ENCODE data around the gene CACNA1B. TPM values are rescaled to one million over a fixed set of nuclear protein-coding genes. Genes with fewer than 3 reads are reported as not detected.
"Not testable (repeated sequence)": the region's sequence is repeated elsewhere in the genome, so short reads cannot be mapped to it uniquely, and the experiment has no call there.

Gene CACNA1B
- total RNA-seq, 1 experiment from 2014 or later, result not detected

- H3K9me3 ChIP-seq, result no peaks in the 10 kb centered on the region
These were observed 226.9 kb downstream of the CACNA1B start for GRCh38 chr9:138104251-138105122.

GRCh38 chr9:138105123-138105415 is 227.5 kb downstream of the CACNA1B start:
- Histone ChIP-seq H3K36me3 (no peaks in the 10 kb centered on the region), H3K9me3 (no peaks in the 10 kb centered on the region)

More at GRCh38 chr9:138104251-138105122, 226.9 kb downstream of the CACNA1B start:
- no peaks in the 10 kb centered on the region for H3K36me3 ChIP-seq
- no peak for DNase-seq
- H3K27me3 ChIP-seq, result no peaks in the 10 kb centered on the region
- no peak overlapping the region for H3K4me3 ChIP-seq

GRCh38 chr9:138105561-138106505 is 228.3 kb downstream of the CACNA1B start:
- no peak for DNase-seq
- H3K27me3 ChIP-seq, result no peaks in the 10 kb centered on the region
- no peaks in the 10 kb centered on the region for H3K36me3 ChIP-seq
- no peak overlapping the region for H3K4me3 ChIP-seq
- no peaks in the 10 kb centered on the region for H3K9me3 ChIP-seq

More at GRCh38 chr9:138105123-138105415, 227.5 kb downstream of the CACNA1B start:
- DNase-seq, result no peak
- no peaks in the 10 kb centered on the region for H3K27me3 ChIP-seq
- no peak overlapping the region for H3K4me3 ChIP-seq

GRCh38 chr9:138107039-138107438 is 229.5 kb downstream of the CACNA1B start:
- not testable (repeated sequence) for H3K4me3 ChIP-seq, DNase-seq, H3K36me3 ChIP-seq, H3K27me3 ChIP-seq, H3K9me3 ChIP-seq

GRCh38 chr9:138111607-138112006 is 234.0 kb downstream of the CACNA1B start:
- no peaks in the 10 kb centered on the region for H3K9me3 ChIP-seq
- H3K36me3 ChIP-seq, result no peaks in the 10 kb centered on the region

GRCh38 chr9:138112090-138112748 is 234.6 kb downstream of the CACNA1B start:
- no peak for DNase-seq
- Histone ChIP-seq H3K27me3 (no peaks in the 10 kb centered on the region), H3K36me3 (no peaks in the 10 kb centered on the region), H3K4me3 (no peak overlapping the region), H3K9me3 (no peaks in the 10 kb centered on the region)

More at GRCh38 chr9:138111607-138112006, 234.0 kb downstream of the CACNA1B start:
- no peaks in the 10 kb centered on the region for H3K27me3 ChIP-seq
- DNase-seq, result no peak
- no peak overlapping the region for H3K4me3 ChIP-seq

GRCh38 chr9:138112791-138113600 is 235.4 kb downstream of the CACNA1B start:
- no peak for DNase-seq
- Histone ChIP-seq H3K9me3 (no peaks in the 10 kb centered on the region), H3K36me3 (no peaks in the 10 kb centered on the region), H3K4me3 (no peak overlapping the region), H3K27me3 (no peaks in the 10 kb centered on the region)

- not testable (repeated sequence) for H3K36me3 ChIP-seq, H3K9me3 ChIP-seq, DNase-seq, H3K4me3 ChIP-seq, H3K27me3 ChIP-seq
These were observed 236.2 kb downstream of the CACNA1B start for GRCh38 chr9:138113701-138114325.

- Histone ChIP-seq H3K27me3 (no peaks in the 10 kb centered on the region), H3K36me3 (no peaks in the 10 kb centered on the region), H3K9me3 (no peaks in the 10 kb centered on the region), H3K4me3 (no peak overlapping the region)
- no peak for DNase-seq
These were observed 237.1 kb downstream of the CACNA1B start for GRCh38 chr9:138114501-138115245.

GRCh38 chr9:138115506-138115905 is 237.9 kb downstream of the CACNA1B start:
- Histone ChIP-seq H3K4me3 (no peak overlapping the region), H3K27me3 (no peaks in the 10 kb centered on the region), H3K36me3 (no peaks in the 10 kb centered on the region), H3K9me3 (no peaks in the 10 kb centered on the region)
- no peak for DNase-seq

GRCh38 chr9:138116521-138116920 is 238.9 kb downstream of the CACNA1B start:
- H3K4me3 ChIP-seq, result no peak overlapping the region
- no peaks in the 10 kb centered on the region for H3K27me3 ChIP-seq
- no peaks in the 10 kb centered on the region for H3K9me3 ChIP-seq
- no peak for DNase-seq
- H3K36me3 ChIP-seq, result no peaks in the 10 kb centered on the region

GRCh38 chr9:138117101-138117750 is 239.6 kb downstream of the CACNA1B start:
- no peak for DNase-seq
- H3K27me3 ChIP-seq, result no peaks in the 10 kb centered on the region
- no peaks in the 10 kb centered on the region for H3K36me3 ChIP-seq
- H3K4me3 ChIP-seq, result no peak overlapping the region
- no peaks in the 10 kb centered on the region for H3K9me3 ChIP-seq

GRCh38 chr9:138117836-138118235 is 240.3 kb downstream of the CACNA1B start:
- Histone ChIP-seq H3K36me3 (no peaks in the 10 kb centered on the region), H3K27me3 (no peaks in the 10 kb centered on the region), H3K4me3 (no peak overlapping the region), H3K9me3 (no peaks in the 10 kb centered on the region)
- DNase-seq, result no peak

- no peak for DNase-seq
- Histone ChIP-seq H3K9me3 (no peaks in the 10 kb centered on the region), H3K27me3 (no peaks in the 10 kb centered on the region), H3K36me3 (no peaks in the 10 kb centered on the region), H3K4me3 (no peak overlapping the region)
These were observed 241.1 kb downstream of the CACNA1B start for GRCh38 chr9:138118601-138119071.
